ENCODE results near the gene EPHB2.

DNA sequence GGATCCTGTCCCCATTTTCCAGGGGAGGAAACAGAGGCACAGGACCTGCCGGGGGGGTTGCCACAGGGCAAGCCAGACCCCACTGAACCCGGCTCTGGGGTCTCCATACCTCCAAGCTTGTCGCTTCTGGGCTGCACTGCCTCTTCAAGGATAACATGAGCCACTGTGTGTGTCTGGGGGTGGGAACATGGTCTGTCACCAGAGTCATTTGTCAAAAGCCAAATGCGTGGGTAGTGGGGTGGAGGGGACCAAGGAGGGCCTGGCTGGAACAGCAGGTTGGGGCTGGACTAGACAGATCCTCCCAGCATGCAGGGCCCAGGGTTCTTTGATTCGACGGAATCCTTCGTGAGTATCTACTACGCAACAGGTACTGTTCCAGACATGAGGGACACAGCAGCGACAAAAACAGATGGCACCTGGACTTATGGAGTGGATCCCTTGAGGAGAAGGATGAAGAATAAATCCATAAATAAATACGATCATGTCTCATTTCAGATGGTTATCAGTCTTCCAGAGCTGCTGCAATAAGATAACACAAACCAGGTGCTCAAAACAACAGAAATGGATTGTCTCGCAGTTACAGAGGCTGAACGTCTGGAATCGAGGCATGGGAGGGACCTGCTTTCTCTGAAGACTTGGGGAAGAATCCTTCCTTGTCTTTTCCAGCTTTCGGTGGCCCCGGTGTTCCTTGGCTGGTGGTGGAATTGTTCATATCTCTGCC is 28.9 kb upstream of the EPHB2 start:
- TF ChIP-seq, protein P1, sequence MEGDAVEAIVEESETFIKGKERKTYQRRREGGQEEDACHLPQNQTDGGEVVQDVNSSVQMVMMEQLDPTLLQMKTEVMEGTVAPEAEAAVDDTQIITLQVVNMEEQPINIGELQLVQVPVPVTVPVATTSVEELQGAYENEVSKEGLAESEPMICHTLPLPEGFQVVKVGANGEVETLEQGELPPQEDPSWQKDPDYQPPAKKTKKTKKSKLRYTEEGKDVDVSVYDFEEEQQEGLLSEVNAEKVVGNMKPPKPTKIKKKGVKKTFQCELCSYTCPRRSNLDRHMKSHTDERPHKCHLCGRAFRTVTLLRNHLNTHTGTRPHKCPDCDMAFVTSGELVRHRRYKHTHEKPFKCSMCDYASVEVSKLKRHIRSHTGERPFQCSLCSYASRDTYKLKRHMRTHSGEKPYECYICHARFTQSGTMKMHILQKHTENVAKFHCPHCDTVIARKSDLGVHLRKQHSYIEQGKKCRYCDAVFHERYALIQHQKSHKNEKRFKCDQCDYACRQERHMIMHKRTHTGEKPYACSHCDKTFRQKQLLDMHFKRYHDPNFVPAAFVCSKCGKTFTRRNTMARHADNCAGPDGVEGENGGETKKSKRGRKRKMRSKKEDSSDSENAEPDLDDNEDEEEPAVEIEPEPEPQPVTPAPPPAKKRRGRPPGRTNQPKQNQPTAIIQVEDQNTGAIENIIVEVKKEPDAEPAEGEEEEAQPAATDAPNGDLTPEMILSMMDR (IDR thresholded peaks at IDR 0.05), result no peak
- no peak for TF ChIP-seq POLR2A (IDR thresholded peaks at IDR 0.05)
